HG03280 (cell line): ENCODE data around the gene ARMC12.
"Not testable (repeated sequence)": the region's sequence is repeated elsewhere in the genome, so short reads cannot be mapped to it uniquely, and the experiment has no call there.

Experiments
- ATAC-seq: cut with Tn5 transposase; IDR thresholded peaks from one replicate; pipeline ENCODE4 v1.9.1; 2021; ENCODE audit warnings: mild to moderate bottlenecking, moderate library complexity; ENCODE audit not compliant: unreplicated experiment

The ARMC12 gene

GRCh38 chr6:35734319-35734718 is 2.5 kb upstream of the ARMC12 start:
- not testable (repeated sequence) for ATAC-seq

- ATAC-seq, result no peak
Measured at GRCh38 chr6:35735452-35735851, 1.4 kb upstream of the ARMC12 start.

- no peak for ATAC-seq
Measured at GRCh38 chr6:35736253-35736894, 458 bp upstream of the ARMC12 start.

- no peak for ATAC-seq
Measured at GRCh38 chr6:35737413-35738211, 780 bp downstream of the ARMC12 start.

GRCh38 chr6:35739645-35740524 is 3.1 kb downstream of the ARMC12 start:
- ATAC-seq, result no peak

- ATAC-seq, result no peak
Measured at GRCh38 chr6:35742842-35743241, 6.0 kb downstream of the ARMC12 start.

GRCh38 chr6:35745509-35745908 is 8.7 kb downstream of the ARMC12 start:
- no peak for ATAC-seq

GRCh38 chr6:35746516-35746915 is 9.7 kb downstream of the ARMC12 start:
- ATAC-seq, result no peak

- no peak for ATAC-seq
Measured at GRCh38 chr6:35747877-35748276, 11.0 kb downstream of the ARMC12 start.

- no peak for ATAC-seq
Measured at GRCh38 chr6:35750557-35750956, 13.7 kb downstream of the ARMC12 start.

GRCh38 chr6:35751594-35751993 is 14.8 kb downstream of the ARMC12 start:
- no peak for ATAC-seq

- no peak for ATAC-seq
Measured at GRCh38 chr6:35752330-35752729, 15.5 kb downstream of the ARMC12 start.

GRCh38 chr6:35754452-35755277 is 17.8 kb downstream of the ARMC12 start:
- no peak for ATAC-seq

GRCh38 chr6:35755278-35755924 is 18.6 kb downstream of the ARMC12 start:
- no peak for ATAC-seq

GRCh38 chr6:35757456-35758123 is 20.8 kb downstream of the ARMC12 start:
- no peak for ATAC-seq

GRCh38 chr6:35759426-35759825 is 22.6 kb downstream of the ARMC12 start:
- ATAC-seq, result no peak

GRCh38 chr6:35765739-35766138 is 28.9 kb downstream of the ARMC12 start:
- no peak for ATAC-seq

- no peak for ATAC-seq
Measured at GRCh38 chr6:35769211-35769610, 32.4 kb downstream of the ARMC12 start.

GRCh38 chr6:35771343-35771627 is 34.5 kb downstream of the ARMC12 start:
- no peak for ATAC-seq
